Measurements from ENCODE around the gene HDGFL2. TPM values are rescaled to one million over a fixed set of nuclear protein-coding genes. Genes with fewer than 3 reads are reported as not detected.
A peak's percentile ranks its signal among the peaks of the same experiment; 100 is the strongest.

HDGFL2 gene
- total and polyA plus RNA-seq, 10 donors = 23.2 to 136 (median 28.3) TPM

- H3K27me3 ChIP-seq (replicated peaks in 1 of 7) = no peaks in the 10 kb centered on the region
- H3K36me3 ChIP-seq = peaks cover 0 to 81% (median 35%) of the 10 kb centered on the region in 6 donors
- H3K9me3 ChIP-seq = no peaks in the 10 kb centered on the region
- DNase-seq = no peak
- 62 to 75% (median 72%) methylated on average over 17 to 22 of the region's 22 CpGs for WGBS, 5 donors
- TF ChIP-seq POLR2A (IDR thresholded peaks at IDR 0.05) (no peak), POLR2AphosphoS5 (IDR thresholded peaks at IDR 0.05) (peak in 2 of 3 donors; percentile 19 to 52), CTCF (IDR thresholded peaks at IDR 0.05 in 8 of 11, conservative IDR thresholded peaks at IDR 0.05 in 3 of 11) (no peak)
- peaks cover 0 to 10% (median 3%) of the 10 kb centered on the region in 6 donors for H3K4me1 ChIP-seq
- no peak overlapping the region for H3K4me3 ChIP-seq
- intact Hi-C loops (cut with DNase I; ENCODE audit: low total_unique reads) = no loop called here
- peak overlapping the region in 2 of 8 donors; percentile 11 to 50 for H3K27ac ChIP-seq
Measured at GRCh38 chr19:4441994-4442818, 29.9 kb upstream of the HDGFL2 start.

- Histone ChIP-seq H3K9me3 (no peaks in the 10 kb centered on the region), H3K4me1 (peaks cover 0 to 10% (median 3%) of the 10 kb centered on the region in 6 donors), H3K36me3 (peaks cover 0 to 83% (median 41%) of the 10 kb centered on the region in 6 donors), H3K27ac (peak overlapping the region in 1 of 8 donors; percentile 50), H3K4me3 (no peak overlapping the region), H3K27me3 (replicated peaks in 1 of 7) (no peaks in the 10 kb centered on the region)
- 82 to 93% (median 88%) methylated on average over 3 to 10 of the region's 10 CpGs for WGBS, 5 donors
- DNase-seq = no peak
- TF ChIP-seq POLR2AphosphoS5 (IDR thresholded peaks at IDR 0.05) = no peak
- TF ChIP-seq CTCF (IDR thresholded peaks at IDR 0.05 in 8 of 11, conservative IDR thresholded peaks at IDR 0.05 in 3 of 11) = no peak
- intact Hi-C loops (cut with DNase I; ENCODE audit: low total_unique reads) = no loop called here
Measured at GRCh38 chr19:4442819-4443146, 29.3 kb upstream of the HDGFL2 start.

GRCh38 chr19:4443188-4443587, 28.9 kb upstream of the HDGFL2 start:
- Histone ChIP-seq H3K27ac (no peak overlapping the region), H3K4me3 (no peak overlapping the region), H3K4me1 (peaks cover 0 to 10% (median 3%) of the 10 kb centered on the region in 6 donors), H3K9me3 (no peaks in the 10 kb centered on the region), H3K36me3 (peaks cover 3 to 85% (median 45%) of the 10 kb centered on the region in 6 donors), H3K27me3 (replicated peaks in 1 of 7) (no peaks in the 10 kb centered on the region)
- TF ChIP-seq POLR2AphosphoS5 (IDR thresholded peaks at IDR 0.05) (no peak), POLR2A (IDR thresholded peaks at IDR 0.05) (no peak), CTCF (IDR thresholded peaks at IDR 0.05 in 8 of 11, conservative IDR thresholded peaks at IDR 0.05 in 3 of 11) (no peak)
- WGBS, 5 donors = 91 to 98% (median 95%) methylated on average over 15 of the region's 15 CpGs
- intact Hi-C loops (cut with DNase I; ENCODE audit: low total_unique reads) = no loop called here
- DNase-seq = no peak

- DNase-seq = no peak
- TF ChIP-seq POLR2A (IDR thresholded peaks at IDR 0.05) = no peak
- TF ChIP-seq POLR2AphosphoS5 (IDR thresholded peaks at IDR 0.05) = peak in 1 of 3 donors; percentile 59
- TF ChIP-seq CTCF (IDR thresholded peaks at IDR 0.05 in 8 of 11, conservative IDR thresholded peaks at IDR 0.05 in 3 of 11) = no peak
- Histone ChIP-seq H3K27me3 (replicated peaks in 1 of 7) (no peaks in the 10 kb centered on the region), H3K9me3 (no peaks in the 10 kb centered on the region), H3K27ac (no peak overlapping the region), H3K4me3 (no peak overlapping the region), H3K36me3 (peaks cover 6 to 85% (median 55%) of the 10 kb centered on the region in 6 donors), H3K4me1 (peaks cover 0 to 10% (median 3%) of the 10 kb centered on the region in 6 donors)
- intact Hi-C loops (cut with DNase I; ENCODE audit: low total_unique reads) = no loop called here
- WGBS, 5 donors = 80 to 87% (median 85%) methylated on average over 10 to 20 of the region's 20 CpGs
Measured at GRCh38 chr19:4443966-4444764, 27.9 kb upstream of the HDGFL2 start.

All from spleen (tissue), 11 donors.